OCI-LY1 (cell line): ENCODE data around the gene THRA.

Source experiments
- EZH2 ChIP-seq: fragments of 200-600 bp; sonication (generic), shearing (Covaris generic); IDR thresholded peaks from 2 replicates; pipeline ENCODE4 v1.8.0; 2017; ENCODE audit warnings: borderline replicate concordance, mixed run types, mild to moderate bottlenecking, antibody characterized with exemption, low read length, moderate library complexity, mixed read lengths
- TF ChIP-seq, protein P1 (sequence below): fragments of 200-600 bp; sonication (generic), shearing (Covaris generic); IDR thresholded peaks from 2 replicates; pipeline ENCODE4 v1.5.1; 2017; ENCODE audit warnings: mild to moderate bottlenecking, antibody characterized with exemption, low read length, moderate library complexity, mixed read lengths

DNA sequence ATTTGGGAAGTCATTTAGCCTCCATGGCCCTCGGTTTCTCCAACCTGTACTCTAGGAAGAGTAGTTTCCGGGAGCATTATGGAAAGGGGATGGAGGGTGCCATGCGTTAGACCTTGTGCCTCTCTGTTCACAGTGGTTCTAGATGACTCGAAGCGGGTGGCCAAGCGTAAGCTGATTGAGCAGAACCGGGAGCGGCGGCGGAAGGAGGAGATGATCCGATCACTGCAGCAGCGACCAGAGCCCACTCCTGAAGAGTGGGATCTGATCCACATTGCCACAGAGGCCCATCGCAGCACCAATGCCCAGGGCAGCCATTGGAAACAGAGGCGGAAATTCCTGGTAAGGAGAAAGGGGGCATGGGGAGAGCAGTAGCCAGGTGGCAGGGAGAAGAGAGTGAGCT, 21.7 kb downstream of the THRA start:
- TF ChIP-seq, protein P1, sequence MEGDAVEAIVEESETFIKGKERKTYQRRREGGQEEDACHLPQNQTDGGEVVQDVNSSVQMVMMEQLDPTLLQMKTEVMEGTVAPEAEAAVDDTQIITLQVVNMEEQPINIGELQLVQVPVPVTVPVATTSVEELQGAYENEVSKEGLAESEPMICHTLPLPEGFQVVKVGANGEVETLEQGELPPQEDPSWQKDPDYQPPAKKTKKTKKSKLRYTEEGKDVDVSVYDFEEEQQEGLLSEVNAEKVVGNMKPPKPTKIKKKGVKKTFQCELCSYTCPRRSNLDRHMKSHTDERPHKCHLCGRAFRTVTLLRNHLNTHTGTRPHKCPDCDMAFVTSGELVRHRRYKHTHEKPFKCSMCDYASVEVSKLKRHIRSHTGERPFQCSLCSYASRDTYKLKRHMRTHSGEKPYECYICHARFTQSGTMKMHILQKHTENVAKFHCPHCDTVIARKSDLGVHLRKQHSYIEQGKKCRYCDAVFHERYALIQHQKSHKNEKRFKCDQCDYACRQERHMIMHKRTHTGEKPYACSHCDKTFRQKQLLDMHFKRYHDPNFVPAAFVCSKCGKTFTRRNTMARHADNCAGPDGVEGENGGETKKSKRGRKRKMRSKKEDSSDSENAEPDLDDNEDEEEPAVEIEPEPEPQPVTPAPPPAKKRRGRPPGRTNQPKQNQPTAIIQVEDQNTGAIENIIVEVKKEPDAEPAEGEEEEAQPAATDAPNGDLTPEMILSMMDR = no peak
- no peak for TF ChIP-seq EZH2
